Stimulated activated naive CD8-positive, alpha-beta T cell treated with anti-CD3 and anti-CD28 coated beads, Interleukin-15, amount 100 ng/mL, for 72 hours (primary cell): ENCODE data around the gene SLC34A1.

Experiments used
- ATAC-seq: fragments of 150-1000 bp; cut with Tn5 transposase; 2 replicates; pipeline ENCODE4 v1.10.0; 2021; ENCODE audit warnings: mild to moderate bottlenecking, moderate library complexity
- DNase-seq, 2 donors: peaks; one replicate each; pipeline ENCODE4 v3.0.0; 2021 to 2022
- H3K27ac Mint-ChIP-seq, 2 donors: one replicate each; pipeline ENCODE4 v1.8.0; 2022; ENCODE audit warnings: mild to moderate bottlenecking in 2 of 2, mixed read lengths in 2 of 2, moderate library complexity in 2 of 2
- H3K27me3 Mint-ChIP-seq: one replicate; pipeline ENCODE4 v1.8.0; 2022; ENCODE audit warnings: mixed read lengths
- H3K4me1 Mint-ChIP-seq: one replicate; pipeline ENCODE4 v1.8.0; 2022; ENCODE audit warnings: mild to moderate bottlenecking, mixed read lengths
- H3K4me3 Mint-ChIP-seq, 2 donors: one replicate each; pipeline ENCODE4 v1.8.0; 2022; ENCODE audit warnings: mild to moderate bottlenecking in 2 of 2, mixed read lengths in 2 of 2, moderate library complexity in 1 of 2
- H3K9me3 Mint-ChIP-seq, 2 donors: one replicate each; pipeline ENCODE4 v1.8.0; 2022; ENCODE audit warnings: mixed read lengths in 2 of 2

SLC34A1 gene

DNA sequence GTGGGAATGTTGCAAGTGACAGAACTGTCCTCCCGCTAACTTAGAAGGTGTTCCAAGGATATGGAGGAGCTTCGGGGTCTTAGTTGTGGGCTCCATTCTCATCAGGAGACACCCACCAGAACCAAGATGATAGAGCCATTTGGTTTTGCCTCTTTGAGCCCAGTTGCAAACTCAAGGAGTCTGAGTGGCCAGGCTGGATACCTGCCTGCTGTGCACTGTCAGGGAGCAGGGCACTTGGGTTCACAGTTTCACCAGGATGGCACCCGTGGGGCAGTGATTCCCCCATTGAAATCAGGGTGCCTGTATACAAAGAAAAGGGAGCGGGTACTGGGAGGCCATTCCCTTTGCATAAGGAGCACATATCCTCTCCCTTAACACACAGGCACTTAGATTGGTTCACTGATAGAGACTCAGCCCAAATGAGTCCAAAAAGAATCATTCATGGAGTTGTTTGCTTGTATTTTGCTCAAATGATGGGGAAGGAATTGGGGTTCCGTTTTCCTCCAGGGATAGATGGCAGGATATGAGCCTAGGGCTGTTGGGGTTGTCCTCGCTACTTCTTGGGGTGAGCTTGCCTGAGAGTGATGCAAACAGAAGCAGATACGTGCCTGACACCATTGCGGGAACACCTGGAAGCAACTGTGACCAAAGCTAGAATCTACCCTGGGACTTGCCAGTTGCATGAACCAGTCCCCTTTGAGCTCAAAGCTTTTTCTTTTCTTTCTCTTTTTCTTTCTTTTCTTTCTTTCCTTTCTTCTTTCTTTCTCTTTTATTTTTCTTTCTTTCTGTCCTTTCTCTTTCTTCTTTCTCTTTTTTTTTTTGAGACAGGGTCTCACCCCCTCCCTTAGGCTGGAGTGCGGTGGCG, 61.0 kb downstream of the SLC34A1 start:
- Mint-ChIP-seq H3K27ac (peak overlapping the region; percentile 77 to 88), H3K27me3 (no peaks in the 10 kb centered on the region), H3K4me1 (peaks cover 74% of the 10 kb centered on the region), H3K4me3 (peak overlapping the region; percentile 71 to 81), H3K9me3 (no peaks in the 10 kb centered on the region)
- ATAC-seq (no peak), DNase-seq (no peak)

DNA sequence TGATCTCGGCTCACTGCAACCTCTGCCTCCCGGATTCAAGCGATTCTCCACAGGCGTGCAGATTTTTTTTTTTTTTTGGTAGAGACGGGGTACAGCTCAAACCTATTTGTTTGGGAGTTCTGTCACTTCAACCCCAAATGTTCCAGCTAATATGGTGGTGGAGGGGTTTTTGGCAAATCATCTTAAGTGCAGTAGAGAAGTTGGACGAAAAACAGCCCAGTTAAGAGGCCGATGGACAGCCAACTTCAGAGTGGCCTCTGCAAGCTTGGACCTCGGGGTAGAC, 61.6 kb downstream of the SLC34A1 start:
- H3K9me3 Mint-ChIP-seq: no peaks in the 10 kb centered on the region
- ATAC-seq (no peak), DNase-seq (no peak)
- H3K27me3 Mint-ChIP-seq: no peaks in the 10 kb centered on the region
- peaks cover 74% of the 10 kb centered on the region for H3K4me1 Mint-ChIP-seq
- peak overlapping the region; percentile 81 to 88 for H3K27ac Mint-ChIP-seq
- H3K4me3 Mint-ChIP-seq: peak overlapping the region; percentile 71 to 81

DNA sequence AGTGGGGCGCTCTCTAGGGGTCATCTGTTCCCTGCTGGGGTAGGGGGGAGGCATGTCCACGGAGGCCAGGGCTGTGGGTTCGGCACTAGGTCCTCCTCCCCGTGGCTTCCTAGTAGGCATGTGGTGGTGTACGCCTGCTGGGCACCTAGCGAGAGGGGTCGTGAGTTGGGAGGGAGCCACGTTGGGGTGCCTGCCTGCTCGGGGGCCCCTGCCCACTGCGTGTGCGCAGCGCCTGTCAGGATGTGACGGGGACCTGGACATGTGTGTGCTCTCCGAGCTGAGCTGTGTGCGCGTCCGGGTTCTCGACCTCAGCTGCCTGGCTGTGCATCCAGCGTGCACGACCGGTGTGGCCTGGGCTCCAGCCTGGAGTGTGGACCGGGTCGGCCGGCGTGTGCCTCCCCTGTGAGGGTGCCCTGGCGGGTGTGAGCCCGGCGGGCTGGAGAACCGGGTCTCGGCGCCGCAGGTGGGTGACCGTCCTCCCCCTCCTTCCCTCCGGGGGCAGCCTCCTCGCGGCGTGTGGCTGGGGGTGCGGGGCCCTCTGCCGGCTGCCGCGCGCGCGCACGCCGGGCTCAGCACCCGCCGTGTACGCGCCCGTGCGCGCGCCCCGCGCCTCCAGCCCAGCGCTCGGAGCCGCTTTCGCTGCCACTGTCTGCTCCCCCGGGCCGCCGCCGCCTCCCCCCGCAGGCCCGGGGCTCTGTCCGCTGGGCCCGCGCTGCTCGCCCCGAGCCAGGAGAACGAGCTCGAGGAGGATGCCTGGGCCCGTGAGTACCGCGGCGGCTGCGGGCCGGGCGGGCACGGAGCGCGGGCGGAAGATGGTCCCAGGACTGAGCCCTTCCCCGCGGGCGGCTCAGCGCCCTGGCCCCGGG, 62.2 kb downstream of the SLC34A1 start, which contains the start of gene PRR7:
PRR7 (plus strand) TSS at position 615 of the 866 bp plus-strand sequence. CDS start 8,254 bp downstream, outside the sequence.
- Mint-ChIP-seq H3K9me3 (no peaks in the 10 kb centered on the region), H3K4me3 (peak within 1 kb of the TSS; percentile 76 to 81), H3K27ac (peak within 1 kb of the TSS; percentile 81 to 88), H3K27me3 (no peaks in the 10 kb centered on the region), H3K4me1 (peaks cover 72% of the 10 kb centered on the region)
- DNase-seq (peak; percentile 74 to 78), ATAC-seq (peak; percentile 74)

DNA sequence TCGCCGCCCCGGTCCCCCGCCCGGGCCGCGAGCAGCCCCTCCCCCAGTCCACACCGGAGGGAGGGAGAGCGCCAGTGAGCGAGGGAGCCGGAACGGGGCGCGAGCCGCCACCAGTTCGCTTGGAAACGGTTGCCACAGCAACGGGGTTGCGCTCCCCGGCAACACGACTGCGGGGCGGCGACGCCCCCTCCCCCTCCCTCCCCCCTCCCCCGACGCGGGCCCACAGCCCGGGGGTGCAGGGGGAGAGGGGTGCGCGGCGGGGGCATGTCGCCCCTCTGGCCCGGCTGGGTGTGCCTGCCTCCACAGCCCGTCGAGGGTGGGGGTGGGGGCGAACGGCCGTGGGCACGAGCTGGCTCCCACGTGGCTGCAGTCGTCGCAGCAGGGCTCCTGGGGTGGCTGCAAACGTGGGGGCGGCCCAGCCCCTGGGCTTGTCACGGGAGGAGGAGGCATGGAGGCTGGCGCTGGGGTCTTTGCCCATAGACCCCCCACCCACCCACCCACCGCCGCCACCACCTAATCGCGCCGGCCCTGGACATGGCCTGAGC, 62.9 kb downstream of the SLC34A1 start:
- peak; percentile 44 for ATAC-seq
- H3K4me1 Mint-ChIP-seq: peaks cover 72% of the 10 kb centered on the region
- peak overlapping the region in 1 of 2 donors; percentile 76 for H3K4me3 Mint-ChIP-seq
- no peaks in the 10 kb centered on the region for H3K9me3 Mint-ChIP-seq
- H3K27me3 Mint-ChIP-seq: no peaks in the 10 kb centered on the region
- DNase-seq: peak; percentile 57 to 64
- H3K27ac Mint-ChIP-seq: no peak overlapping the region

DNA sequence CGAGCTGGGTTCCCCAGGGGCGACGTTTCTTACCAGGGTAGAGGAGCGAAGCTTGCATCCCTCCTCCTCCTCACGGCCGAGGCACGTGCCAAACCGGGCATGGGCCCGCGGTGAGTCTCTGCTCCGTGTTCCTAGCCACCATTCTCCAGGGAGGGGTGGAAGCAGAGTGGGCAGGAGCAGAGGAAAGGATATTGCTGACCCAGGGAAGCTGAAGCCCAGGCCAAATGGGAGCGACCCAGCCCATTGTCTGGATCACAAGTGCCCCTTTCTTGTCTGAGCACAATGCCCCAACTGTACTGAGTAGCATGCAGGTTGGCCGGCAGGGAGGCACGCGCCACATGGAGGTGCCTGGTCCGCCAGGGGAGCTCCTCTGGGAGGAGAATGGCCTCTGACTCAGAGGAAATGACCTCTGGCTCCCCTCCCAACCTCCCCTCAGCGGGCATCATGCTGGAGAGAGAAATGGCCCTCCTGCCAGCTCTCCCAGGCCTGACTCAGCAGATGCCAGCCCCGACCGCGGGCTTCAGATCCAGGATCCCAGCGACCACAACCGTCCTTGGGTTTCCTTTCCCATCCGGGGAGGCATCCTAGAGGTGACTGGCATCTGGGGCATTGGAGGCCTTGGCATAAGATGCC, 63.5 kb downstream of the SLC34A1 start:
- Mint-ChIP-seq H3K4me1 (peaks cover 71% of the 10 kb centered on the region), H3K4me3 (peak overlapping the region; percentile 59 to 76), H3K9me3 (no peaks in the 10 kb centered on the region), H3K27ac (peak overlapping the region; percentile 25 to 74), H3K27me3 (no peaks in the 10 kb centered on the region)
- ATAC-seq (peak; percentile 2), DNase-seq (peak in 1 of 2 donors; percentile 43)
